ENCODE data around the gene HRAS. TPM values are rescaled to one million over a fixed set of nuclear protein-coding genes. Genes with fewer than 3 reads are reported as not detected.

HRAS gene
- total and polyA plus RNA-seq, 2 of the 13 experiments (the other 11 are each of a cell fraction or from before 2014, with no cell fraction given): 32.9 to 50.0 TPM

DNA sequence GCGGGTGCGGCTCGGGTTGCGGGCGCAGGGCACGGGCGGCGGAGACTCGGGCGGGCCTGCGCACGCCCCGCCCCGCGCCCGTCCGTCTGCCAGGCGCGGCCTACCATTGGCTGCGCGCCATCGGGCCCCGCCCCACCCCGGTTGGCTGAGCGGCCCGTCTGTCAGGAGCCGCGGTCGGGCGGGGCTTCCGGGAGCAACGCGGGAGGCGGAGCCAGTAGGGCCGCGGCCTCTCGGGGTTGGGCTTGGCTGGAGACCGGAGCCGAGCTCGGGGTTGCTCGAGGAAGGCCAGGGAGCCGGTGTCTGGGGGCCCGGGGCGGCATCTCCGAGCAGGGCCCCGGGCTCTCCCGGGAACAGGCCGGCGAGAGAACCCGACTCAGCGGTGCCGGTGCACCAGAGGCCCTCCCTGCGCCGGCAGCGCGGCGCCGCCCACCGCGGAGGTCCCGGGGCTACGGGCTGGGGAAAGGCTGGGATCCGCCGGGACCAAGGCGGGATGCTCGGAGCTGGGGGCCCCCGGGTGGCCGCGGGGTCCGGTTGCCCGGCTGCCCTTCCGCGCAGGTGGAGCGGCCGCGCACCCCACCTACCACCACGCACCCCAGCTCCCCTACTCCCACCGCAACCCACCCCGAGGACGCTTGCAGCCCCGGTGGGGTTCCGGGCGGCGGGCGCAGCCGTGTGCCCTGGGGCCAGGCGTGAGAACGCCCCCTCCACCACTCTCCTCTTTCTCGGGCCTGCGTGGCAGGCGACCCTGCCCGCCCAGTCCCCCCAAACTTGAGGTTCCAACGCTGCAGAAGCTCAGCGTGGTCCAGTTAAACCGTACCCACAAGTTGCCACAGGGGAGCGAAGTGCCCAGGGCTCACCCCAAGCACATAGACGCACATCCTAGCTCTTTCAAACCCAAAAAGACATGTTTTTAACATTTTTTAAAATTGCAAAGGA is at the start of gene HRAS (continued):
- TF ChIP-seq ZIK1 (CRISPR knock-in tag; IDR thresholded peaks at IDR 0.05; ENCODE audit: borderline replicate concordance, low read depth) (0 out of 2 replicates have a peak, but pooled peaks have one; percentile 38), ZNF792 (CRISPR knock-in tag; IDR thresholded peaks at IDR 0.05) (no peak), MED1 (CRISPR knock-in tag; IDR thresholded peaks at IDR 0.05) (peak; percentile 41), HNRNPH1 (optimal IDR thresholded peaks at IDR 0.05; ENCODE audit: low read depth, low read length) (no peak), ZNF790 (CRISPR knock-in tag; IDR thresholded peaks at IDR 0.05; ENCODE audit: borderline replicate concordance) (0 out of 2 replicates have a peak, but pooled peaks have one; percentile 61), ZNF883 (CRISPR knock-in tag; IDR thresholded peaks at IDR 0.05; ENCODE audit: not compliant biosample characterization) (peak; percentile 50), CREB3 (CRISPR knock-in tag; IDR thresholded peaks at IDR 0.05) (no peak), NR2C2 (CRISPR knock-in tag; IDR thresholded peaks at IDR 0.05; ENCODE audit: borderline replicate concordance) (peak; percentile 30; the same call in 1 of the 2 replicates), POLR2AphosphoS5 (IDR thresholded peaks at IDR 0.05; ENCODE audit: low read depth, low read length) (peak; percentile 63), ZNF337 (CRISPR knock-in tag; IDR thresholded peaks at IDR 0.05; ENCODE audit: borderline replicate concordance, low read depth) (no peak), RCOR2 (CRISPR knock-in tag; IDR thresholded peaks at IDR 0.05) (no peak), ZNF841 (CRISPR knock-in tag; IDR thresholded peaks at IDR 0.05; ENCODE audit: borderline replicate concordance) (no peak), HDAC6 (IDR thresholded peaks at IDR 0.05; ENCODE audit: low read depth, low read length) (no peak), ETV5 (CRISPR knock-in tag; IDR thresholded peaks at IDR 0.05; ENCODE audit: borderline replicate concordance) (peak; percentile 48; the same call in 1 of the 2 replicates), ETV6 (CRISPR knock-in tag; conservative IDR thresholded peaks at IDR 0.05) (no peak; the same call in 1 of the 2 replicates), CEBPG (CRISPR knock-in tag; IDR thresholded peaks at IDR 0.05) (no peak), ZNF75D (CRISPR knock-in tag; IDR thresholded peaks at IDR 0.05; ENCODE audit: borderline replicate concordance) (no peak), CSRNP2 (CRISPR knock-in tag; conservative IDR thresholded peaks at IDR 0.05; ENCODE audit: low read depth) (no peak), BRF2 (CRISPR knock-in tag; IDR thresholded peaks at IDR 0.05) (no peak), ZNF773 (CRISPR knock-in tag; IDR thresholded peaks at IDR 0.05; ENCODE audit: borderline replicate concordance) (peak; percentile 63; the same call in 1 of the 2 replicates), TAF15 (IDR thresholded peaks at IDR 0.05; ENCODE audit: low read depth, low read length, poor library complexity, severe bottlenecking) (no peak), KDM2A (CRISPR knock-in tag; IDR thresholded peaks at IDR 0.05; ENCODE audit: borderline replicate concordance, low read depth) (peak; percentile 74)
- TF ChIP-seq, protein P1, sequence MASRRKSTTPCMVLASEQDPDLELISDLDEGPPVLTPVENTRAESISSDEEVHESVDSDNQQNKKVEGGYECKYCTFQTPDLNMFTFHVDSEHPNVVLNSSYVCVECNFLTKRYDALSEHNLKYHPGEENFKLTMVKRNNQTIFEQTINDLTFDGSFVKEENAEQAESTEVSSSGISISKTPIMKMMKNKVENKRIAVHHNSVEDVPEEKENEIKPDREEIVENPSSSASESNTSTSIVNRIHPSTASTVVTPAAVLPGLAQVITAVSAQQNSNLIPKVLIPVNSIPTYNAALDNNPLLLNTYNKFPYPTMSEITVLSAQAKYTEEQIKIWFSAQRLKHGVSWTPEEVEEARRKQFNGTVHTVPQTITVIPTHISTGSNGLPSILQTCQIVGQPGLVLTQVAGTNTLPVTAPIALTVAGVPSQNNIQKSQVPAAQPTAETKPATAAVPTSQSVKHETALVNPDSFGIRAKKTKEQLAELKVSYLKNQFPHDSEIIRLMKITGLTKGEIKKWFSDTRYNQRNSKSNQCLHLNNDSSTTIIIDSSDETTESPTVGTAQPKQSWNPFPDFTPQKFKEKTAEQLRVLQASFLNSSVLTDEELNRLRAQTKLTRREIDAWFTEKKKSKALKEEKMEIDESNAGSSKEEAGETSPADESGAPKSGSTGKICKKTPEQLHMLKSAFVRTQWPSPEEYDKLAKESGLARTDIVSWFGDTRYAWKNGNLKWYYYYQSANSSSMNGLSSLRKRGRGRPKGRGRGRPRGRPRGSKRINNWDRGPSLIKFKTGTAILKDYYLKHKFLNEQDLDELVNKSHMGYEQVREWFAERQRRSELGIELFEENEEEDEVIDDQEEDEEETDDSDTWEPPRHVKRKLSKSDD (CRISPR knock-in tag; IDR thresholded peaks at IDR 0.05; ENCODE audit: low read depth): no peak
